Fibroblast of lung (primary cell): ENCODE results near the gene SCN4A. TPM values are rescaled to one million over a fixed set of nuclear protein-coding genes. Genes with fewer than 3 reads are reported as not detected.

ENCODE experiments used
- DNase-seq, 2 donors: peaks; one replicate each; pipeline versions ENCODE4 v3.0.0 to v3.0.0-alpha.2; 2010; ENCODE audit warnings: low read depth in 2 of 2
- H2AFZ ChIP-seq: 2 replicates; pipeline ENCODE4 v1.5.1; 2012; ENCODE audit warnings: low read length, control low read depth, inconsistent platforms
- H3K27ac ChIP-seq: 2 replicates; pipeline ENCODE4 v1.5.1; 2011; ENCODE audit warnings: low read length, control low read depth; ENCODE audit not compliant: insufficient read depth
- H3K27me3 ChIP-seq: 2 replicates; pipeline ENCODE4 v1.5.1; 2011; ENCODE audit warnings: mild to moderate bottlenecking, low read length; ENCODE audit not compliant: control insufficient read depth, insufficient read depth
- H3K36me3 ChIP-seq: 2 replicates; pipeline ENCODE4 v1.5.1; 2011; ENCODE audit warnings: low read length; ENCODE audit not compliant: control insufficient read depth, insufficient read depth
- H3K4me1 ChIP-seq: 2 replicates; pipeline ENCODE4 v1.5.1; 2011; ENCODE audit warnings: low read length; ENCODE audit not compliant: control insufficient read depth, insufficient read depth; ENCODE audit errors: extremely low read depth
- H3K4me2 ChIP-seq: 2 replicates; pipeline ENCODE4 v1.5.1; 2011; ENCODE audit warnings: low read length, control low read depth; ENCODE audit not compliant: insufficient read depth; ENCODE audit errors: extremely low read depth
- H3K4me3 ChIP-seq, 4 experiments: fragments of 200-600 bp in 1 of 4; sonication (generic) in 1 of 4; replicated peaks in 1 of 4; 2 replicates each; pipeline ENCODE4 v1.5.1; 2011 to 2016; ENCODE audit warnings: low read length in 4 of 4, low read depth in 3 of 4, mild to moderate bottlenecking in 3 of 4, control low read depth in 2 of 4, inconsistent platforms in 1 of 4, mixed read lengths in 1 of 4; ENCODE audit not compliant: insufficient read depth in 1 of 4; ENCODE audit errors: control extremely low read depth in 1 of 4
- H3K79me2 ChIP-seq: 2 replicates; pipeline ENCODE4 v1.5.1; 2012; ENCODE audit warnings: mild to moderate bottlenecking, low read length, inconsistent platforms; ENCODE audit not compliant: control insufficient read depth, insufficient read depth
- H3K9ac ChIP-seq: 2 replicates; pipeline ENCODE4 v1.5.1; 2011; ENCODE audit warnings: mild to moderate bottlenecking, low read length, control low read depth; ENCODE audit not compliant: insufficient read depth
- H3K9me3 ChIP-seq: 2 replicates; pipeline ENCODE4 v1.5.1; 2012; ENCODE audit warnings: low read depth, low read length; ENCODE audit not compliant: control insufficient read depth, insufficient read depth
- H4K20me1 ChIP-seq: 2 replicates; pipeline ENCODE4 v1.5.1; 2011; ENCODE audit warnings: low read length; ENCODE audit not compliant: control insufficient read depth, insufficient read depth; ENCODE audit errors: extremely low read depth
- EZH2 ChIP-seq: IDR thresholded peaks from 2 replicates; pipeline ENCODE4 v1.5.1; 2012; ENCODE audit warnings: low read length, control low read depth, mild to moderate bottlenecking; ENCODE audit errors: missing control alignments
- polyA plus RNA-seq, 2 donors: library from polyadenylated mRNA; depleted of rRNA in 1 of 2; stranded (reverse) in 1 of 2; unstranded in 1 of 2; fragments of >200 nt; gene quantifications; 2 replicates each; pipeline ENCODE4 v1.2.1, GENCODE V29; 2011 to 2012; ENCODE audit warnings: missing spikeins in 1 of 2
- total RNA-seq: library from RNA; depleted of rRNA; stranded (reverse); fragments of >200 nt; gene quantifications from 2 replicates; pipeline ENCODE4 v1.2.1, GENCODE V29; 2014
- TF ChIP-seq, protein P1 (sequence below), 2 donors: IDR thresholded peaks in 1 of 2; conservative IDR thresholded peaks in 1 of 2; 1 replicate in 1 of 2; 2 replicates in 1 of 2; pipeline ENCODE4 v1.5.1; 2011 to 2012; ENCODE audit warnings: low read length in 2 of 2, control low read depth in 1 of 2, inconsistent platforms in 1 of 2, low read depth in 1 of 2, mild to moderate bottlenecking in 1 of 2

SCN4A gene
- total and polyA plus RNA-seq, 2 donors (not counting 1 experiment from before 2014, with no cell fraction given): 0.83 TPM; not detected in 1

- TF ChIP-seq, protein P1, sequence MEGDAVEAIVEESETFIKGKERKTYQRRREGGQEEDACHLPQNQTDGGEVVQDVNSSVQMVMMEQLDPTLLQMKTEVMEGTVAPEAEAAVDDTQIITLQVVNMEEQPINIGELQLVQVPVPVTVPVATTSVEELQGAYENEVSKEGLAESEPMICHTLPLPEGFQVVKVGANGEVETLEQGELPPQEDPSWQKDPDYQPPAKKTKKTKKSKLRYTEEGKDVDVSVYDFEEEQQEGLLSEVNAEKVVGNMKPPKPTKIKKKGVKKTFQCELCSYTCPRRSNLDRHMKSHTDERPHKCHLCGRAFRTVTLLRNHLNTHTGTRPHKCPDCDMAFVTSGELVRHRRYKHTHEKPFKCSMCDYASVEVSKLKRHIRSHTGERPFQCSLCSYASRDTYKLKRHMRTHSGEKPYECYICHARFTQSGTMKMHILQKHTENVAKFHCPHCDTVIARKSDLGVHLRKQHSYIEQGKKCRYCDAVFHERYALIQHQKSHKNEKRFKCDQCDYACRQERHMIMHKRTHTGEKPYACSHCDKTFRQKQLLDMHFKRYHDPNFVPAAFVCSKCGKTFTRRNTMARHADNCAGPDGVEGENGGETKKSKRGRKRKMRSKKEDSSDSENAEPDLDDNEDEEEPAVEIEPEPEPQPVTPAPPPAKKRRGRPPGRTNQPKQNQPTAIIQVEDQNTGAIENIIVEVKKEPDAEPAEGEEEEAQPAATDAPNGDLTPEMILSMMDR (conservative IDR thresholded peaks at IDR 0.05 in 1 of 2, IDR thresholded peaks at IDR 0.05 in 1 of 2; ENCODE audit: low read depth in 1 of 2, low read length in 2 of 2): no peak
- Histone ChIP-seq H3K9ac (no peak overlapping the region), H3K36me3 (no peaks in the 10 kb centered on the region), H2AFZ (no peak overlapping the region), H4K20me1 (no peaks in the 10 kb centered on the region), H3K4me1 (no peaks in the 10 kb centered on the region), H3K27me3 (peaks cover 5% of the 10 kb centered on the region), H3K79me2 (no peaks in the 10 kb centered on the region), H3K9me3 (no peaks in the 10 kb centered on the region), H3K4me3 (no peak overlapping the region), H3K4me2 (no peak overlapping the region), H3K27ac (no peak overlapping the region)
- DNase-seq: peak in 1 of 2 donors; percentile 2
These were observed 42.6 kb downstream of the SCN4A start for GRCh38 chr17:63929860-63930766.

- Histone ChIP-seq H3K36me3 (no peaks in the 10 kb centered on the region), H3K4me1 (no peaks in the 10 kb centered on the region), H3K4me3 (no peak overlapping the region), H3K9me3 (no peaks in the 10 kb centered on the region), H2AFZ (no peak overlapping the region), H4K20me1 (no peaks in the 10 kb centered on the region), H3K27me3 (peaks cover 5% of the 10 kb centered on the region), H3K4me2 (no peak overlapping the region), H3K9ac (no peak overlapping the region), H3K27ac (no peak overlapping the region), H3K79me2 (no peaks in the 10 kb centered on the region)
- no peak for TF ChIP-seq EZH2
- TF ChIP-seq, protein P1 (conservative IDR thresholded peaks at IDR 0.05 in 1 of 2, IDR thresholded peaks at IDR 0.05 in 1 of 2; ENCODE audit: low read depth in 1 of 2, low read length in 2 of 2): no peak
- DNase-seq: no peak
These were observed 43.6 kb downstream of the SCN4A start for GRCh38 chr17:63928966-63929695.

DNA sequence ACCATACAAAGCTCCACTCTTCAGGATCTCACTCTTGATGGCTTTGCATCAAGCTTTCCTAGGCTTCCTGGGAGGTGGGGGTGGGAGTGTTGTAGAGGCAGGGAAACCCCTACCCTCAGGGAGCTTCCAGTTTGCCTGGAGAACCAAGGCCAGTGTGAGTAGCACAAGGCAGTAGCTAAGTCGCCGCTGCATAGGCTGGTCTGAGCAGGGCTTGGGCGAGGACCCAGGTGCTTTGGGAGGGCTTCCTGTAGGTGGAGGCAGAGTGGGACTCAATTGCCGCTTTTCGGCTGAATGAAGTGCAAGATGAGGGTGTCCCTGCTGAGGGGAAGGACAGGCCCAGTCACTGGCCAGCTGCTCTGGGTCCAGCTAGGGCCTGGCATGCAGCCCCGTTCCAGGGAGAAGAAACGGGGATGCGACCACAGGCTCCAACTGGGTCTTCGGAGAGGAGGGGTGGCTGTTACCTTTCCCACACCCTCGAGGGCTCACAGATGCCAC is 44.5 kb downstream of the SCN4A start:
- DNase-seq: no peak
- Histone ChIP-seq H3K4me2 (no peak overlapping the region), H3K36me3 (no peaks in the 10 kb centered on the region), H3K79me2 (no peaks in the 10 kb centered on the region), H4K20me1 (no peaks in the 10 kb centered on the region), H2AFZ (no peak overlapping the region), H3K9me3 (no peaks in the 10 kb centered on the region), H3K27ac (no peak overlapping the region), H3K4me3 (no peak overlapping the region), H3K9ac (no peak overlapping the region), H3K27me3 (peaks cover 5% of the 10 kb centered on the region), H3K4me1 (no peaks in the 10 kb centered on the region)
- TF ChIP-seq EZH2: no peak
- TF ChIP-seq, protein P1 (conservative IDR thresholded peaks at IDR 0.05 in 1 of 2, IDR thresholded peaks at IDR 0.05 in 1 of 2; ENCODE audit: low read depth in 1 of 2, low read length in 2 of 2): no peak
